Neural progenitor cell (in vitro differentiated cells): ENCODE data around the gene TEKT2. TPM values are rescaled to one million over a fixed set of nuclear protein-coding genes. Genes with fewer than 3 reads are reported as not detected.

Experiments used
- DNase-seq: peaks from one replicate; pipeline ENCODE4 v3.0.0-alpha.2; 2016; ENCODE audit warnings: low spot score
- H2AFZ ChIP-seq: fragments of 200-600 bp; sonication (generic); replicated peaks from 2 replicates; pipeline ENCODE4 v1.6.1; 2016; ENCODE audit warnings: antibody characterized with exemption
- H3F3A ChIP-seq: fragments of 200-600 bp; sonication (generic); 2 replicates; pipeline ENCODE4 v1.6.1; 2016; ENCODE audit warnings: antibody characterized with exemption, low read depth
- H3K27ac ChIP-seq: fragments of 200-600 bp; sonication (generic); 2 replicates; pipeline ENCODE4 v1.5.1; 2016; ENCODE audit warnings: mild to moderate bottlenecking
- H3K27me3 ChIP-seq: fragments of 200-600 bp; sonication (generic); 2 replicates; pipeline ENCODE4 v1.6.1; 2016; ENCODE audit warnings: mild to moderate bottlenecking, moderate library complexity
- H3K36me3 ChIP-seq: fragments of 200-600 bp; sonication (generic); 2 replicates; pipeline ENCODE4 v1.5.1; 2016
- H3K4me1 ChIP-seq: fragments of 200-600 bp; sonication (generic); 2 replicates; pipeline ENCODE4 v1.6.1; 2016; ENCODE audit warnings: mixed run types
- H3K4me2 ChIP-seq: fragments of 200-600 bp; sonication (generic); 2 replicates; pipeline ENCODE4 v1.6.1; 2016
- H3K4me3 ChIP-seq: fragments of 200-600 bp; sonication (generic); 2 replicates; pipeline ENCODE4 v1.5.1; 2016
- H3K79me2 ChIP-seq: fragments of 200-600 bp; sonication (generic); 2 replicates; pipeline ENCODE4 v1.6.1; 2016; ENCODE audit warnings: low read depth
- H3K9ac ChIP-seq: fragments of 200-600 bp; sonication (generic); 2 replicates; pipeline ENCODE4 v1.6.1; 2016
- H3K9me3 ChIP-seq: fragments of 200-600 bp; sonication (generic); 2 replicates; pipeline ENCODE4 v1.5.1; 2016; ENCODE audit warnings: low read depth
- H4K20me1 ChIP-seq: fragments of 200-600 bp; sonication (generic); 2 replicates; pipeline ENCODE4 v1.6.1; 2016; ENCODE audit warnings: low read depth
- H3K27ac Mint-ChIP-seq: 3 replicates; pipeline ENCODE4 v1.8.0; 2021; ENCODE audit warnings: mixed read lengths
- H3K27me3 Mint-ChIP-seq: 2 replicates; pipeline ENCODE4 v1.8.0; 2022; ENCODE audit warnings: low read depth, mild to moderate bottlenecking, inconsistent platforms, moderate library complexity, mixed read lengths; ENCODE audit not compliant: insufficient read depth
- H3K36me3 Mint-ChIP-seq: 3 replicates; pipeline ENCODE4 v1.8.0; 2021; ENCODE audit warnings: mixed read lengths
- H3K4me1 Mint-ChIP-seq: 3 replicates; pipeline ENCODE4 v1.8.0; 2021; ENCODE audit warnings: mixed read lengths
- H3K4me3 Mint-ChIP-seq: 3 replicates; pipeline ENCODE4 v1.8.0; 2021; ENCODE audit warnings: mild to moderate bottlenecking, moderate library complexity, mixed read lengths
- H3K9me3 Mint-ChIP-seq: 3 replicates; pipeline ENCODE4 v1.8.0; 2020; ENCODE audit warnings: mixed read lengths
- CTCF ChIP-seq: fragments of 200-600 bp; sonication (generic); IDR thresholded peaks from 2 replicates; pipeline ENCODE4 v1.5.1; 2017; ENCODE audit warnings: antibody characterized with exemption, mild to moderate bottlenecking
- EZH2 ChIP-seq: fragments of 200-600 bp; sonication (generic); IDR thresholded peaks from 2 replicates; pipeline ENCODE4 v1.6.1; 2017; ENCODE audit warnings: antibody characterized with exemption, mild to moderate bottlenecking, moderate library complexity
- EZH2phosphoT487 ChIP-seq: fragments of 200-600 bp; sonication (generic); IDR thresholded peaks from 2 replicates; pipeline ENCODE4 v1.6.1; 2017; ENCODE audit warnings: antibody characterized with exemption
- total RNA-seq: library from RNA; depleted of rRNA; stranded (reverse); fragments of >200 nt; gene quantifications from 2 replicates; pipeline ENCODE4 v1.2.3, GENCODE V29; 2015; ENCODE audit warnings: low replicate concordance

The TEKT2 gene
- total RNA-seq, 1 donor from 2014 or later: 2.7 TPM

- H3K27me3 Mint-ChIP-seq: peaks cover 3% of the 10 kb centered on the region
- no peaks in the 10 kb centered on the region for H3K79me2 ChIP-seq
- H3K4me3 Mint-ChIP-seq: no peak overlapping the region
- peaks cover 8% of the 10 kb centered on the region for H3K4me1 ChIP-seq
- H3K27me3 ChIP-seq: no peaks in the 10 kb centered on the region
- H3K4me3 ChIP-seq: no peak overlapping the region
- peak overlapping the region; percentile 19 for H3K9ac ChIP-seq
- no peak for DNase-seq
- H2AFZ ChIP-seq: no peak overlapping the region
- H3K27ac Mint-ChIP-seq: no peak overlapping the region
- H3K4me2 ChIP-seq: no peak overlapping the region
- no peaks in the 10 kb centered on the region for H4K20me1 ChIP-seq
- no peaks in the 10 kb centered on the region for H3K36me3 ChIP-seq
- H3K36me3 Mint-ChIP-seq: no peaks in the 10 kb centered on the region
- H3K27ac ChIP-seq: no peak overlapping the region
- H3K4me1 Mint-ChIP-seq: peaks cover 7% of the 10 kb centered on the region
- no peaks in the 10 kb centered on the region for H3K9me3 ChIP-seq
- H3F3A ChIP-seq: peaks cover 4% of the 10 kb centered on the region
- TF ChIP-seq EZH2 (no peak), CTCF (no peak), EZH2phosphoT487 (no peak)
- H3K9me3 Mint-ChIP-seq: no peaks in the 10 kb centered on the region
These were observed 13.5 kb upstream of the TEKT2 start for GRCh38 chr1:36070349-36070748.

GRCh38 chr1:36076979-36077573 is 6.8 kb upstream of the TEKT2 start:
- Histone ChIP-seq H3K9ac (no peak overlapping the region), H3K27ac (no peak overlapping the region), H3K79me2 (no peaks in the 10 kb centered on the region), H3F3A (peaks cover 4% of the 10 kb centered on the region), H3K36me3 (no peaks in the 10 kb centered on the region), H3K4me2 (no peak overlapping the region), H2AFZ (no peak overlapping the region), H3K27me3 (no peaks in the 10 kb centered on the region), H4K20me1 (no peaks in the 10 kb centered on the region), H3K9me3 (no peaks in the 10 kb centered on the region), H3K4me1 (peaks cover 8% of the 10 kb centered on the region), H3K4me3 (no peak overlapping the region)
- DNase-seq: no peak
- Mint-ChIP-seq H3K9me3 (no peaks in the 10 kb centered on the region), H3K27me3 (no peaks in the 10 kb centered on the region), H3K4me3 (no peak overlapping the region), H3K27ac (no peak overlapping the region), H3K36me3 (no peaks in the 10 kb centered on the region), H3K4me1 (peaks cover 11% of the 10 kb centered on the region)
- TF ChIP-seq CTCF (no peak), EZH2phosphoT487 (no peak)

- H3K36me3 Mint-ChIP-seq: peaks cover 4% of the 10 kb centered on the region
These were observed 3.7 kb upstream of the TEKT2 start for GRCh38 chr1:36080236-36080635.

More at GRCh38 chr1:36080236-36080635, 3.7 kb upstream of the TEKT2 start:
- peaks cover 13% of the 10 kb centered on the region for H3F3A ChIP-seq
- DNase-seq: no peak
- no peak overlapping the region for H3K4me2 ChIP-seq
- H4K20me1 ChIP-seq: no peaks in the 10 kb centered on the region
- peaks cover 21% of the 10 kb centered on the region for H3K4me1 Mint-ChIP-seq
- no peak overlapping the region for H3K4me3 Mint-ChIP-seq
- no peaks in the 10 kb centered on the region for H3K79me2 ChIP-seq
- H3K4me1 ChIP-seq: peaks cover 9% of the 10 kb centered on the region
- H3K9me3 ChIP-seq: no peaks in the 10 kb centered on the region
- TF ChIP-seq EZH2phosphoT487 (no peak), EZH2 (no peak), CTCF (no peak)
- no peak overlapping the region for H3K4me3 ChIP-seq
- H3K9ac ChIP-seq: peak overlapping the region; percentile 22
- H3K27me3 Mint-ChIP-seq: peaks cover 5% of the 10 kb centered on the region
- no peaks in the 10 kb centered on the region for H3K9me3 Mint-ChIP-seq
- H3K27ac ChIP-seq: no peak overlapping the region
- no peak overlapping the region for H2AFZ ChIP-seq
- no peaks in the 10 kb centered on the region for H3K27me3 ChIP-seq
- H3K27ac Mint-ChIP-seq: no peak overlapping the region
- no peaks in the 10 kb centered on the region for H3K36me3 ChIP-seq
